SHP77 (cell line): ENCODE measurements around the gene BRICD5.

ENCODE experiments used
- DNase-seq, 2 experiments: peaks; one replicate each; lab custom pipeline; 2025; lab: John Stamatoyannopoulos, UW

The BRICD5 gene

GRCh38 chr16:2237493-2238149, 27.0 kb upstream of the BRICD5 start:
- DNase-seq = no peak

GRCh38 chr16:2237102-2237482, 26.4 kb upstream of the BRICD5 start:
- no peak for DNase-seq

DNA sequence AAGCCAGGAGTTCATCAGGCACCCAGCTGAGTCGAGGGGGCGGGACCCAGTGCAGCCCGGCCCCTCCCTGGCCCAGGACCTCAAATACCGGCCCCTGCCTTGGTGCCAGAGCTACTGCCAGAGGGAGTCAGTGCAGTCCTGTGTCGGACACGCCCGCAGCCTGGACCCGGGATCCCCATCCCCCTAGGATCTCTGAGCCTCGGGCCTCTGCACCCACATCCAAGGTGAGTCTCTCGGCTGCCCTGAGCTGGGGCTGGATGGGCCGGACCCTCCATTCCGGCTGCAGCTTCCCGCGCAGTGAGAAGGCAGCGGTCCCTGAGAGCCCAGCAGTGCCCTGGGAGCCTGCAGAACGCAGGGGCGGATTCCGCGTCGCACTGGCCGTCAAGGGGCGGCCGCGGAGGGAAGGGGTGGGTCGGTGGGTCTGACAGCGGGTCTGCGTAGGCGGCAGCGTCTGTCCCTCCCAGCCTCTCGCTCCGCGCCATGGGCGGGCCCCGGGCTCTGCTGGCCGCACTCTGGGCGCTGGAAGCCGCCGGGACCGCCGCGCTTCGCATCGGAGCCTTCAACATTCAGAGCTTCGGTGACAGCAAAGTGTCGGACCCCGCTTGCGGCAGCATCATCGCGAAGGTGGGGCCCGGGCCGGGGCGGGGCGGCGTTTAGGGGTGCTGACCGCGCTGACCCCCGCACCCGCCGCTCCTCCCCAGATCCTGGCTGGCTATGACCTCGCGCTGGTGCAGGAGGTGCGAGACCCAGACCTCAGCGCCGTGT, 25.9 kb upstream of the BRICD5 start, which contains the start of gene DNASE1L2:
DNASE1L2 (plus strand) TSS at position 108 of the 765 bp plus-strand sequence; CDS start at position 481, 373 bp downstream.
- DNase-seq = no peak

DNA sequence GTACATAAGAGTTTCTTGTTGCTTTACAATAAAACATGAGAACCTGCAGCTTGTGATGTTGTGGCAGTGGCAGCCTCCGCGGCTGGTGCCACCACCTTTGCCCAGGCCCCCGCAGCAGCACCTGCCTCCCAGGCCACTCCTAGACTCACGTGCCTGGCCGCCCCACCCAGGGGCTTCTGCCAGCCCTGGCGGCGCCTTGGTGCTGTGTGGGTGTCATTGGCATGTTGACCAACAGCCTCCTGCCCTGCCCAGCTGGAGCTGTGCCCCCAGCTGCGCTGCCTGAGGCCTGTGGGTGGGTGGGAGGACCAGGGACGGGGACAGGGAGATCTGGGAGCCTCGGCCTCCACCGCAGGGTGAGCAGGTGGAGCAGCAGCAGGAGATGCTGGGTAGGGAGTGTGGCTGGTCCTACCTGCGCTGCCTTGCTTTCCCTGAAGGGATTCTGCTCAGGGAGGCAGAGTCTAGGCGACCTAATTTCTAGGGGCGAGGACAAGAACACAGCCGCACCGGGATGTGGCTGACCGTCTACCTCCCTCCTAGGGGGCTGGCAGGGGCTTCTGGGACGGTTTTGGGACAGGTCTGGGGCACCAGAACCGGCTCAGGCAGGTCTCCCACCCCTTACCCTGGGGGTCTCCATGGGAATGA, 25.2 kb upstream of the BRICD5 start:
- DNase-seq = no peak

- no peak for DNase-seq
Observed at GRCh38 chr16:2235234-2235651, 24.6 kb upstream of the BRICD5 start.

DNA sequence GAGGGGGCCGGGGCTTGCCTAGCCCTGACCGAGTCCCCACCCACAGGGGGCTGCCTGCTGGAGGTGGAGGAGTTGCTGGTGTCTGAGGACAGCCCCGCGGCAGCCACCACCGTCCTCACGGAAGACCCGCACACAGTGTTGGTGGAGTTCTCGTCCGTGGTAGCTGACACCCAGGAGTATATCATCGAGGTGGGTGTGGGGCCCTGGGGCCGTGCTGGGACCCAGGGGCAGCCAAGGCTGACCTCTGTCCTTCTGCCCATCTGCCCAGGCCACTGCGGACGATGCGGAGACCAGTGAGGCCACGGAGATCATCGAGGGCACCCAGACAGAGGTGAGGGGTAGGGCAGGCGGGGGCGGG, 24.1 kb upstream of the BRICD5 start:
- DNase-seq = no peak

DNA sequence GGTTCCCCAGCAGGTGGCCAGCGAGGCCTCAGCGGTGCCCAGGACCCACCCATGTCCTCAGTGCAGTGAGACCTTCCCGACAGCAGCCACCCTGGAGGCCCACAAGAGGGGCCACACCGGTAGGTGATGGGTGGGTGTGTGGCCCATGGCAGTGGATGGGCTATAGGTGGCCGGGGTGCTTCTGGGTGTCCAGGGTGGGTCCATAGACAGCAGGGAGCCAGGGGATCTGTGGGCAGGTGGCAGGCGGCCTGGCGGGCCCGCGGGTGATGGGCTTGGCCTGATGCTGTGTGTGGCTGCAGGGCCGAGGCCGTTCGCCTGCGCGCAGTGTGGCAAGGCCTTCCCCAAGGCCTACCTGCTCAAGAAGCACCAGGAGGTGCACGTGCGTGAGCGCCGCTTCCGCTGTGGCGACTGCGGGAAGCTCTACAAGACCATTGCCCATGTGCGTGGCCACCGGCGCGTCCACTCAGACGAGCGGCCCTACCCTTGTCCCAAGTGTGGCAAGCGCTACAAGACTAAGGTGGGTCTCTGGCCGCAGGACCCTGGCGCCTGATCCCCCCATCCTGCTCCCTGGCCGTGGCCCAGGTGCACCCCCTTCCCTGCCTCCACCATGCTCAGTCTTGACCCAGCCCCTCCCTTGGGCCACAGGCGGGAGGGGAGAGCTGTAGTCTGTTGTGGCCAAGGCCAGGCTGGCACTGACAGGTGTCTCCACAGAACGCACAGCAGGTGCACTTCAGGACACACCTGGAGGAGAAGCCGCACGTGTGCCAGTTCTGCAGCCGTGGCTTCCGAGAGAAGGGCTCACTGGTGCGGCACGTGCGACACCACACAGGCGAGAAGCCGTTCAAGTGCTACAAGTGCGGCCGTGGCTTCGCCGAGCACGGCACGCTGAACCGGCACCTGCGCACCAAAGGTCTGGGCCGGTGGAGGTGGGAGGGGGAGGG, 23.5 kb upstream of the BRICD5 start:
- no peak for DNase-seq

DNA sequence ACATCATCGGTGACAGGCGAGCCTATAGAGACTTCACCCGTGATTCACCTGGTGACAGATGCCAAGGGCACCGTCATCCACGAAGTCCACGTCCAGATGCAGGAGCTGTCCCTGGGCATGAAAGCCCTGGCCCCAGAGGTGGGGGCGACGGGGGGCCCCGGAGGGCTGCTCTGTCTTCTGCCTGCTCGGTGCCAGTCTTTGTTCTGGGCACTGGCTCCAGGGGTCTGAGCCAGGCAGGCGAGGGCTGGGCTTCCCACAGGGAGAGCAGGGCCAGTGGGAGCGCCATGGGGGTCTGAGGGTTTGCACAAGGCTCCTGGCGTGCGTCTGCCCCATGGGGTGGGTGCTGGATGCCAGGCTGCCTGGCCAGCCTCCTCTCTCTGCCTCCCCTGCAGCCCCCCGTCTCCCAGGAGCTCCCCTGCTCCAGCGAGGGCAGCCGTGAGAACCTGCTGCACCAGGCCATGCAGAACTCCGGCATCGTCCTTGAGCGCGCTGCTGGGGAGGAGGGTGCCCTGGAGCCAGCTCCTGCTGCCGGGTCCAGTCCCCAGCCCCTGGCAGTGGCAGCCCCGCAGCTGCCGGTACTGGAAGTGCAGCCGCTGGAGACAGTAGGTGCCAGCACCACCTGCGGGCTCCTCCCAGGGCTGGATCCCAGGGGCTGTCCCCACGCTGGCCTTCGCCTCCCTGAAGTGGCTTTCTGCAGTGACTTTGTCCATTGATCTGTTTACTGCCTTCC, 22.5 kb upstream of the BRICD5 start:
- no peak for DNase-seq

DNA sequence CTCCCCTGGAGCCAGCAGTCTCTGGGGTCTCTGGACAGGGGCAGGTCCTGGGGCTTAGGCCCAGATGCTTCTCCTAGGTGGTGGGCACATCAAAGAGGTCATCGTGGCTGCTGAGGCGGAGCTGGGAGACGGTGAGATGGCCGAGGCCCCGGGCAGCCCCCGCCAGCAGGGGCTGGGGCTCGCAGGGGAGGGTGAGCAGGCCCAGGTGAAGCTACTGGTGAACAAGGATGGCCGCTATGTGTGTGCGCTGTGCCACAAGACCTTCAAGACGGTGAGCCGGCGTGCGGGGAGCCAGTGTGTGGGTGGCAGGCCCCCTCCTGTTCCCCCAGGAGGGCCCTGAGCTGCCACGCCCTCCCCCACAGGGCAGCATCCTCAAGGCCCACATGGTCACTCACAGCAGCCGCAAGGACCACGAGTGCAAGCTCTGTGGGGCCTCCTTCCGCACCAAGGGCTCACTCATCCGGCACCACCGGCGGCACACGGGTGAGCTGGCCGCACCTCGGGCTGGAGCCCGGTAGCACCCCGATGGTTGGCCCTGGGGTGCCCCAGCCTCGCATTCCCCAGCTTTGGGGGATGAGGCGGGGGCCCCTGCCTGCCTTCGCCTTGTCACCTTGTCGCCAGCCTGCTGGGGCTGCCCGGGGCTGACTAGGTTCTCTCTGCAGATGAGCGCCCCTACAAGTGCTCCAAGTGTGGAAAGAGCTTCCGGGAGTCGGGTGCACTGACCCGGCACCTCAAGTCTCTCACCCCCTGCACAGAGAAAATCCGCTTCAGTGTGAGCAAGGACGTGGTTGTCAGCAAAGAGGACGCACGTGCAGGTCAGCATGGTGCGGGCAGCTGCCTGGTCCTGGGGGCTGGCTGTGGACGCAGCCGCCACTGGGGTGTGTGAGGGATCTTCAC, 21.7 kb upstream of the BRICD5 start:
- no peak for DNase-seq

DNA sequence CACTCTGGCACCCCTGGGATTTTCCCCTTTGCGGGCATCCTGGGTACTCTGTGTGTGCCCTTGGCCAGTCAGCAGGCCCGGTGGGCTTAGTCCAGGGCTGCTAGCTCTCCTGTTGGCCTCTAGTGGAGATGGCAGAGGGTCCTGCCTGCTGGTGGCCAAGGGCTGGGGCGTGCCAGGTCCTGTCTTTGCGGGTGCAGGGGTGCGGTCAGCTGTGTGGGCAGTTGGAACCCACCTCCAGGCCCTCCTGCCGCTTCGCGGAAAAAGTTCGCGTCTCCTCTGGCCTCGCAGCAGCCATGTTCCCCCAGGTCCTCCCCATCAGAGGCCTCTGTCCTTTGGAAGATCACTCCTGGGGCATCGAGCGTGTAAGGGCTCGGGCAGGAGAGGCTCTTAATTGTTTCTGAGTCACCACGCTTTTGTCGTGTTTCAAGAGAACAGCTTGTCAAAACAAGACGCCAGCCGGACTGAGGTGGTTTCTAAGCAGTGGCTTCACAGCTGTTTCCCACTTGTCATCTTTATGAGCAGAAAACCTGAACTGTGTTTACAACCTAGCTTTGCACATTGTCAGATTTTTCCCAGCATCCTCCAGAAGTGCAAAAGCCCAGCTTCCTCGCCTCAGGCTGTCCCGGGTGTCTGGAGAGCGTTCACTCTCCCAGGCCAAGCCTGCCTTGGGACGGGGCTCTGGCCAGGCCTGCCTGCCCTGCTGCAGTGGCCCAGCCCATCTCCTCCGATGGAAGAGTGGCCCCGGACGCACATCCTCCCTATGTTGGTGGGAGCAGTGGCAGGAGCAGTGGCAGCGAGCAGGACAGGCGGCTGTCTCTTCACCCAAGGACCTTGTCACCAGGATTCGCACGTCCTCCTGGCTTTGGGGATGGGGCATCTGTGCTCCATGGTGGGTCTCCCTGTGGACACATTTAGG, 20.6 kb upstream of the BRICD5 start:
- no peak for DNase-seq

DNA sequence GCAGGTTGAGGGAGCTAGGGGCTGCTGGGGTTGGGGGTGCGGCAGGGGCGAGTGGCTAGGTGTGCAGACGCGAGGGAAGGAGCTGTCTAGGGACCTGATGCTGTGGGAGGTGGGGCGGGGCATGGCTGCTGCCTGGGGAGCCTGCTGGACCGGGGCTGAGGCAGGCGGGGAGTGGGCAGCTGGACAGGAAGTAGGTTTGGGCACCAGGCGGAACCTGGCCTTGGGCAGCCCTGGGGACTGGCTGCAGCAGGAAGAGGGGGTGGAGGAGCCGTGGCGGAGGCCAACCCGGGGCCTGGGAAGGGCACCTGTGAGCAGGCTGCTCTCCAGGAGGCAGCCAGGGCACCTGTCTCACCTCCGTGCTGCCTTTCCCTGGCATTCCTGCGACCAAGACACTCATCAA, 19.7 kb upstream of the BRICD5 start:
- no peak for DNase-seq

GRCh38 chr16:2229632-2230250, 19.1 kb upstream of the BRICD5 start:
- DNase-seq = no peak

DNA sequence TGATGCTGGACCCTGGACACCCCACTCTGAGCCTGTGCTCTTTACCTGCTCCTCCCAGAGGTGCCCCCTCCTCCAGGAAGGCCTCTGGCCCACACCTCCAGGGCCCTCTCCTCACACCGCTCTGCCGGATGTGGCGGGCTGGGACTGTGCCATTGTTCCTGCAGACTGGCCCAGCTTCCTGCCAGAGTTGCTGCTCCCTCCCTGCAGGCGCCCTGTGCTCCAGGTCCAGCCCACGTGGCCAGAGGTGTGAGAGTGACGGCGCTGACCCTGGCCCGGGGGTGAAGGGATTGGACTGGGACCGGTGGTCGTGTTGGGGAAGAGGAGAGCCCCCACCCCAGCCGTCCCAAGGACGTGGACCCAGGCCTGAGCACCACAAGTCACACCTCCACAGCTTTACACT, 18.4 kb upstream of the BRICD5 start:
- no peak for DNase-seq

GRCh38 chr16:2228161-2228824, 17.6 kb upstream of the BRICD5 start:
- DNase-seq = no peak

- no peak for DNase-seq
Observed at GRCh38 chr16:2226918-2227317, 16.3 kb upstream of the BRICD5 start.

DNA sequence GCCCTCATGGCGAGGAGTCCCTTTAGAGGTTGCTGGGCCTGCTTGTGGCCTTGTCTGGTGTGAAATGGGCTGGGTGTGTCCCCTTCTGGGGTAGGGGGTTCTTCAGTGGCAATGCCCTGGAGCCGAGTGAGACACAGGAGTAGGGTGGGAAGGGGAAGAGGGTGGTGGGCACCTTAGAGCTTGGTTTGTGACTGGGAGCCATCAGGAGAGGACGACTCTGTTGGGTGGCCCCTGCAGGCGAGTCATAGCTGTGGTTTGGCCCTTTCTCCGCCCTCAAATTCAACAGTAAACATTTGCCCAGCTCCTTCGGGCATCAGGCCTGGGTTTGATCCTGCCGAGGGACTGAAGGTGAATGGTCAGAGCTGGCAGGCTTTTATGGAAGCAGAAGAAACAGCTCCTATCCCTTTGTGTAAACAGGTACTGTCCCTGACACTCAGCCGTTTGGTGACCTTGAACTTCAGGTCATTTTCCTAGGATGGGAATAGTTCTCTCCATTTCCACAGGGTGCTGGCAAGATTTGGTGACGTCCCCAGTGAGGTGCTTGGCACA, 15.7 kb upstream of the BRICD5 start:
- DNase-seq = no peak

GRCh38 chr16:2223942-2224486, 13.4 kb upstream of the BRICD5 start:
- peak; percentile 34 to 43 for DNase-seq
